Psoas muscle (tissue), 8 donors: ENCODE data around the gene GAGE10. TPM values are rescaled to one million over a fixed set of nuclear protein-coding genes. Genes with fewer than 3 reads are reported as not detected.

Source experiments
- ATAC-seq, 4 donors: fragments of 200-7000 bp; cut with Tn5 transposase; one replicate each; pipeline ENCODE4 v1.9.1; 2020; ENCODE audit warnings: moderate library complexity in 3 of 4, mild to moderate bottlenecking in 2 of 4
- DNase-seq, 2 donors: peaks; one replicate each; pipeline ENCODE4 v3.0.0-alpha.2; 2020
- H3K27ac ChIP-seq: fragments of 200-600 bp; one replicate; pipeline ENCODE4 v1.8.0; 2022
- H3K27me3 ChIP-seq, 3 donors: fragments of 200-600 bp in 1 of 3; one replicate each; pipeline versions ENCODE4 v1.6.1 to v1.8.0; 2013 to 2022; ENCODE audit warnings: low read length in 2 of 3, mild to moderate bottlenecking in 2 of 3, moderate library complexity in 1 of 3; ENCODE audit not compliant: insufficient read depth in 3 of 3
- H3K36me3 ChIP-seq, 2 donors: fragments of 200-600 bp in 1 of 2; one replicate each; pipeline versions ENCODE4 v1.6.1 to v1.8.0; 2013 to 2022; ENCODE audit warnings: low read depth in 1 of 2, mild to moderate bottlenecking in 1 of 2, moderate library complexity in 1 of 2; ENCODE audit not compliant: insufficient read depth in 1 of 2
- H3K4me1 ChIP-seq: fragments of 200-600 bp; one replicate; pipeline ENCODE4 v1.8.0; 2022
- H3K4me3 ChIP-seq: fragments of 200-600 bp; one replicate; pipeline ENCODE4 v1.8.0; 2022; ENCODE audit warnings: mild to moderate bottlenecking
- H3K9me3 ChIP-seq: fragments of 200-600 bp; one replicate; pipeline ENCODE4 v1.8.0; 2022
- WGBS, 3 donors: extraction: QIAGEN DNeasy Blood & Tissue Kit; methylation state at CpG; one replicate each; pipeline versions ENCODE4 v1.1.6 to v1.1.7; 2013; 5-methylcytosine and 5-hydroxymethylcytosine counted together
- intact Hi-C, 2 donors: fragments of 100-400 bp; cut with DNase I; formaldehyde crosslinking; loops; one replicate each; pipeline versions ENCODE4 v1.11.0 to v1.14.2; 2022
- polyA plus RNA-seq, 3 donors: library from polyadenylated mRNA; stranded (reverse); fragments of 200-250 nt; gene quantifications; one replicate each; pipeline ENCODE4 v1.2.3, GENCODE V29; 2013
- total RNA-seq, 4 donors: library from RNA; stranded (reverse); fragmentation: NEBNext Ultra II Directional in 2 of 4; extraction: Animal tissue kit (Norgen Biotek cat#: 25700) in 2 of 4; gene quantifications; one replicate each; pipeline versions ENCODE4 v1.2.1 to v1.2.4, GENCODE V29; 2021 to 2023
- TF ChIP-seq, protein P1 (sequence below): fragments of 200-600 bp; IDR thresholded peaks from one replicate; pipeline ENCODE4 v1.8.0; 2022; ENCODE audit warnings: antibody characterized with exemption
- donor health status: healthy with polysubstance abuse.
- donor health status: DM: no; HTN: no; CAD: no; lungs with moderate emphysema.
- donor health status: Bipolar disorder and iron deficiency.
- donor health status: healthy.
- donor health status: DM: yes; HTN: yes; CAD: no.
- donor health status: DM: no; HTN: no; CAD: no.
- donor health status: DM: no; HTN: no; CAD: no.
- donor health status: DM: yes; HTN: yes; CAD: no.

Gene GAGE10
- total and polyA plus RNA-seq, 7 donors: not detected

DNA sequence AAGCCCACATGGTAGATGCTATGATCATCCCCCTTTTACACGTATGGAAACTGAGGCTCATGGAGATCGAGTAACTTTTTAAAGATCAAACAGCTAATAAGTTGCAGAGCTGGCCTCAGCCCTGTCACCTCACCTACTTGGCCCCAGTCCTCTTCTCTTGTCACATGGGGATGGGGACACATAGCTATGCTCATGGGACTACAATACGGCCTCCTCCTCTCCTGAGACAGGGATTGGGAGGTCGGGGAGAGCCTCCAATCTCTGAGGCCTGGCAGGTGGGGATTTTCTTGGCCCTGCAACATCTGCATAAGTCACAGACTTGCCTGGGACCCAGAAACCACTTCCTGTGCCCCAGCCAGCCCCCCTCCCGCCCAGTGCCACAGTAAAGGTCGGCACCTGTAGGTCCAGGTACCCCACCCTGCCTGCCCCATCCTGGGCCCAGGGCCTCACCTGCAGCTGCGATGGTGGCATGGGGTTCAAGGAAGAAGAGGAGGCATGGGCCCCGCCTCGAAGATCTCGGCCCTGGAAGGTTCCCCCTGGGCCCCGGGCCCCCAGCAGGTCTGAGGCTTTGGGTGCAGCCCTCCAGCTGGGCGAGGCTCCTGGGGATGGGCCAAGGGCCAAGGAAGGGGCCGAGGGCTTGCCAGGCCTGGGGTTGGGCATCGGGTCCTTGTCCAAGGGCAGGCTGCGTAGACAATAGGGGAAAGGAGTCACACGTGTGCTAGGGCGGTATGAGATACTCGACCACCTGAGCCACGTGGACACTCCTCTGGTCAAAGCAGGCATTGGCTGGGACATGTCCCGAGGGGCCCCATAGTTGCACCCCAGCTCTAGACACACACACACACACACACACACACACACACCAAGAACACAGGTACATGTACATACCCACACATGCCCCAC lies 45.3 kb upstream of the GAGE10 start:
- WGBS, 3 donors: 65 to 71% (median 70%) methylated on average over 7 to 20 of the region's 20 CpGs
- TF ChIP-seq, protein P1, sequence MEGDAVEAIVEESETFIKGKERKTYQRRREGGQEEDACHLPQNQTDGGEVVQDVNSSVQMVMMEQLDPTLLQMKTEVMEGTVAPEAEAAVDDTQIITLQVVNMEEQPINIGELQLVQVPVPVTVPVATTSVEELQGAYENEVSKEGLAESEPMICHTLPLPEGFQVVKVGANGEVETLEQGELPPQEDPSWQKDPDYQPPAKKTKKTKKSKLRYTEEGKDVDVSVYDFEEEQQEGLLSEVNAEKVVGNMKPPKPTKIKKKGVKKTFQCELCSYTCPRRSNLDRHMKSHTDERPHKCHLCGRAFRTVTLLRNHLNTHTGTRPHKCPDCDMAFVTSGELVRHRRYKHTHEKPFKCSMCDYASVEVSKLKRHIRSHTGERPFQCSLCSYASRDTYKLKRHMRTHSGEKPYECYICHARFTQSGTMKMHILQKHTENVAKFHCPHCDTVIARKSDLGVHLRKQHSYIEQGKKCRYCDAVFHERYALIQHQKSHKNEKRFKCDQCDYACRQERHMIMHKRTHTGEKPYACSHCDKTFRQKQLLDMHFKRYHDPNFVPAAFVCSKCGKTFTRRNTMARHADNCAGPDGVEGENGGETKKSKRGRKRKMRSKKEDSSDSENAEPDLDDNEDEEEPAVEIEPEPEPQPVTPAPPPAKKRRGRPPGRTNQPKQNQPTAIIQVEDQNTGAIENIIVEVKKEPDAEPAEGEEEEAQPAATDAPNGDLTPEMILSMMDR: no peak
- Histone ChIP-seq H3K36me3 (no peaks in the 10 kb centered on the region), H3K4me1 (no peaks in the 10 kb centered on the region), H3K27me3 (peaks cover 0 to 5% (median 0%) of the 10 kb centered on the region in 3 donors), H3K27ac (no peak overlapping the region), H3K4me3 (no peak overlapping the region), H3K9me3 (no peaks in the 10 kb centered on the region)
- no peak for ATAC-seq
- DNase-seq: no peak
- intact Hi-C loops: no loop called here

DNA sequence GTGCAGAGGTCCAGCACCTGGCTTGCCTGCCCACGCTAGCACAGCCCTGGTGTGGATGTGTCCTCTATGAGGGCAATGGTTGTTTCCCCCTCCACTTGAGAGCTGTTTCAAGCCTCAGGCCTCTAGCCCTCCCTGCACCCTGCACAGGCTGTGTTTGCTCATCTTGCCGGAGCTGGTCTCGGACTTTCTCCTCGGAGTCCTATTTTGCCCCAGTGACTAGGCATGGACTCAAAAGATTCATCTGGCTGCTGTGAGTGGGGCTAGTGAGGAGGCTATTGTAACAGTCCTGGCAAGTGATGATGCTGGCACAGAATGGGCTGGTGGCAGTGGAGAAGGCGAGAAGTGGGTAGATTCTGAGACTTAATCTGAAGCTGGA lies 44.7 kb upstream of the GAGE10 start:
- Histone ChIP-seq H3K27me3 (peaks cover 0 to 5% (median 0%) of the 10 kb centered on the region in 3 donors), H3K9me3 (no peaks in the 10 kb centered on the region), H3K27ac (no peak overlapping the region), H3K4me3 (no peak overlapping the region), H3K4me1 (no peaks in the 10 kb centered on the region), H3K36me3 (no peaks in the 10 kb centered on the region)
- ATAC-seq (no peak), DNase-seq (no peak)
- 80 to 89% (median 86%) methylated on average over 5 of the region's 5 CpGs for WGBS, 3 donors
- TF ChIP-seq, protein P1: no peak
- intact Hi-C loops: no loop called here

DNA sequence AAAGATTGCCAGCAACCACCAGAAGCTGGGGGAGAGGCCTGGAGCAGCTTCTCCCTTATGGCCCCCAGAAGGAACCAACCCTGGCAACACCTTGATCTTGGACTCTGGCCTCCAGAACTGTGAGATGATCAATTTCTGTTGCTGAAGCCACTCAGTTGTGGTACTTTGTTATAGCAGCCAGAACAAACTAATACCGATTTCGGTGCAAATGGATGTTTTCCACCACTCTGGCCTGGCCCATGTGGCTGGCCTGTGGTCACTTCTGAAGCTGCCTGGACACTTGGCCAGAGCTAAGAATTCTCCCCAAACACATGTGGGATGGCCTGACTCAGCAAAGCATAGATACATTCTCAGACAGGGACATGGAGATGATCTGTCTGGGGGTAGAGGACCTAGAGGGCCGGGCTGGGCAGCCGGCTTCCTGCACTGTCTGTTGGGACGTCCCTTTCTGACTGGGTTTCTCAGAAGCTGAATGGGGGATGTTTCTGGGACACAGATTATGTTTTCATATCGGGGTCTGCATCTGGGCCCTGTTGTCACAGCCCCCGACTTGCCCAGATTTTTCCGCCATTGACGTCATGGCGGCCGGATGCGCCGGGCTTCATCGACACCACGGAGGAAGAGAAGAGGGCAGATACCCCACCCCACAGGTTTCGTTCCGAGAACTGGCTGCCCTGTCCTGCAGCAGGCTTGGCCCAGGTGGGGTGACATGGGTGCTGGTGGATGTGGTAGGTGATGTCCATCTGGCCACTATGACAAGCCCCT lies 43.0 kb upstream of the GAGE10 start:
- H3K27me3 ChIP-seq: peaks cover 0 to 8% (median 0%) of the 10 kb centered on the region in 3 donors
- H3K27ac ChIP-seq: no peak overlapping the region
- H3K4me3 ChIP-seq: no peak overlapping the region
- TF ChIP-seq, protein P1: no peak
- ATAC-seq (no peak), DNase-seq (no peak)
- H3K9me3 ChIP-seq: no peaks in the 10 kb centered on the region
- intact Hi-C loops: no loop called here
- H3K4me1 ChIP-seq: no peaks in the 10 kb centered on the region
- H3K36me3 ChIP-seq: no peaks in the 10 kb centered on the region
- 90 to 98% (median 93%) methylated on average over 13 to 17 of the region's 17 CpGs for WGBS, 3 donors

DNA sequence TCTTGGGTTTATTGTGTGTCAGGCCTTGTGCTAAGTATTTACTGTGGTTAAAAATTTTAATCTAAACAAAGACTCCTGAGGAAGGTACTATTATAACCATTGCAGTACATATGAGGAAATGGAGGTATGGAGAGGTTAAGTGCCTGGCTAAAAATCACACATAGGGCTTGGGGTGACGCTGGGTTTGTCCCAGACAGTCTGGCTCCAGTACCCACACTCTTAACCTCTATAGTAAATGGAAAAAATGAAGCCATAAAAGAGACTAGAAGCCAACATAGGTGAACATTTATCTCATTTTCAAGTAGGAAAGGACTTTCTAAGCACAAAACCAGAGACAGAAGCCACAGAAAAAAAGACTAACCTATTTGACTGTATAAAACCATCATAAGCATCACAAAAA lies 40.8 kb upstream of the GAGE10 start:
- no peak for DNase-seq
- H3K4me3 ChIP-seq: no peak overlapping the region
- TF ChIP-seq, protein P1: no peak
- ATAC-seq: no peak
- no peaks in the 10 kb centered on the region for H3K36me3 ChIP-seq
- no peaks in the 10 kb centered on the region for H3K4me1 ChIP-seq
- no peaks in the 10 kb centered on the region for H3K9me3 ChIP-seq
- H3K27me3 ChIP-seq: peaks cover 0 to 8% (median 0%) of the 10 kb centered on the region in 3 donors
- 47 to 68% (median 62%) methylated on average over 1 of the region's 1 CpG for WGBS, 3 donors
- H3K27ac ChIP-seq: no peak overlapping the region
- intact Hi-C loops: no loop called here
